Measurements from ENCODE around the gene HSDL2. TPM values are rescaled to one million over a fixed set of nuclear protein-coding genes. Genes with fewer than 3 reads are reported as not detected.

Gene HSDL2
- total and polyA plus RNA-seq, 2 of the 4 experiments (the other 2 are of a cell fraction): 17.7 to 65.8 TPM

DNA sequence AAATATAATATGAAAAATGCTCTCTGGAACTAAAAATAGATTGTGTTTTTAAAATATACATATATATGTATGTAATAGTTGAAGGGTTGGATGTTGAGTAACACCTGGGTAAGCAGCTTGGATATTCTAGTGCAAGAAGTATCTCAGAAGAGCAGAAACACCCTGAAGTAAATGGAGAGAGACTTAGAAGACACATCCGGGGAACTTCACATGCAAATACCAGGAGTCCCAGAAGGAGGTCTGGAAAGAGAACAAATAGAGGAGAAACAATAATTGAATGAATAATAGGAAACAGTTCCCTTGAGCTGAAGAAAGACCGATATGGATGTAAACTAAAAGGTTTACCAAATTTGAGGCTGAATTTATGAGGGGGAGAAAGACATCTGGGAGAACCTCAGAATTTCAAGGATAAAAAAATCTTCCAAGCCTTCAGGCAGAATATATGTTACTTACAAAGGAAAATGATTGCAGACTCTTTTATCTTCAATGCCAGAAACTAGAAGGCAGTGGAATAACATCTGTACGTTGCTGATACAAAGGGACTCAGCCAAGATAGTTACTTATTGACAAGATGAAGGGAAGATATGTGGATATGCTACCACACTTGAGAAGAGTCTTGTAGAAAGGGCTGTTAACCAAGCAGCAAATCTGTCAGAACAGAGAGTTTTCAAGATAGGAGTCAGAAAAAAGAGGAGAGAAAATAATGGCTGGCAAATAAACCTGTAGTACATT is 42.7 kb downstream of the HSDL2 start:
- Histone ChIP-seq H3K36me3 (ENCODE audit: control insufficient read depth, insufficient read depth, low read length) (peaks cover 7% of the 10 kb centered on the region), H3K27me3 (ENCODE audit: control insufficient read depth, insufficient read depth, low read length) (no peaks in the 10 kb centered on the region), H3K14ac (replicated peaks; ENCODE audit: low read depth, low read length) (no peak overlapping the region), H3K4me2 (ENCODE audit: low read depth, low read length) (no peak overlapping the region), H3K23ac (ENCODE audit: low read depth, low read length) (no peak overlapping the region), H4K20me1 (ENCODE audit: insufficient read depth, low read length) (no peaks in the 10 kb centered on the region), H3K4ac (ENCODE audit: low read depth, low read length) (no peak overlapping the region), H4K8ac (ENCODE audit: low read depth in 2 of 2, low read length in 2 of 2) (no peak overlapping the region), H2BK5ac (ENCODE audit: low read depth, low read length, poor library complexity, severe bottlenecking) (no peak overlapping the region), H3K18ac (ENCODE audit: low read depth, low read length) (no peak overlapping the region), H3K56ac (ENCODE audit: extremely low read depth, insufficient read depth, low read length) (no peak overlapping the region), H3K4me1 (ENCODE audit: control insufficient read depth, insufficient read depth, low read length) (peaks cover 4% of the 10 kb centered on the region), H3K9ac (ENCODE audit: low read depth, low read length) (no peak overlapping the region), H3K79me1 (ENCODE audit: low read depth in 1 of 2, low read length in 2 of 2) (0 out of 4 replicates have a peak, but pooled peaks cover 0 to 5% of the 10 kb centered on the region in 2 experiments), H4K91ac (ENCODE audit: insufficient read depth, low read depth, low read length) (no peak overlapping the region), H3K9me3 (ENCODE audit: control insufficient read depth, insufficient read depth, low read length) (no peaks in the 10 kb centered on the region), H2BK15ac (ENCODE audit: low read depth, low read length) (no peak overlapping the region), H3K9me1 (ENCODE audit: insufficient read depth, low read length) (peaks cover 8% of the 10 kb centered on the region), H3K4me3 (ENCODE audit: insufficient read depth, low read depth, low read length) (no peak overlapping the region), H2BK120ac (ENCODE audit: low read depth, low read length) (no peak overlapping the region), H2BK20ac (ENCODE audit: low read depth, low read length) (no peak overlapping the region), H2AK9ac (replicated peaks; ENCODE audit: low read depth, low read length, poor library complexity) (no peak overlapping the region), H3K27ac (ENCODE audit: insufficient read depth, low read length) (no peak overlapping the region), H4K5ac (ENCODE audit: low read depth, low read length) (no peak overlapping the region), H2AFZ (replicated peaks; ENCODE audit: low read length, poor library complexity) (no peak overlapping the region), H2AK5ac (ENCODE audit: low read depth, low read length) (no peak overlapping the region)
- CTCF ChIA-PET: no interaction called here
- in situ Hi-C loops (cut with MboI; ENCODE audit: low sequenced_read_pairs) (no loop called here), intact Hi-C loops (cut with micrococcal nuclease) (no loop called here), dilution Hi-C loops (cut with HindIII; ENCODE audit: low sequenced_read_pairs, unreplicated experiment) (no loop called here)
- POLR2A ChIA-PET (ENCODE audit: unreplicated experiment): no interaction called here
- WGBS, 2 experiments (ENCODE audit: extremely low coverage in 2 of 2, insufficient read length in 1 of 2): no CpG with 5 or more reads among the region's 3 CpGs
- no peak for ATAC-seq (ENCODE audit: low read depth)
- no TSS peak for BruUV-seq (replicated peaks)
- TF ChIP-seq MAFK (IDR thresholded peaks at IDR 0.05; ENCODE audit: low read depth, low read length) (no peak), POLR2A (IDR thresholded peaks at IDR 0.05; ENCODE audit: low read depth, low read length) (no peak), MAZ (IDR thresholded peaks at IDR 0.05; ENCODE audit: borderline replicate concordance, low read depth, low read length) (no peak), RAD21 (IDR thresholded peaks at IDR 0.05; ENCODE audit: low read length) (no peak), MXI1 (IDR thresholded peaks at IDR 0.05; ENCODE audit: borderline replicate concordance, low read depth, low read length) (no peak), NFE2L2 (IDR thresholded peaks at IDR 0.05; ENCODE audit: low read depth, low read length) (no peak), FOS (IDR thresholded peaks at IDR 0.05; ENCODE audit: low read depth, low read length) (no peak), CEBPB (IDR thresholded peaks at IDR 0.05; ENCODE audit: low read depth, low read length) (no peak), BHLHE40 (IDR thresholded peaks at IDR 0.05; ENCODE audit: low read depth, low read length) (no peak), SMC3 (IDR thresholded peaks at IDR 0.05; ENCODE audit: low read depth, low read length) (no peak), CHD1 (IDR thresholded peaks at IDR 0.05; ENCODE audit: low read depth, low read length) (no peak), RCOR1 (IDR thresholded peaks at IDR 0.05; ENCODE audit: insufficient replicate concordance, low read length) (no peak), RFX5 (IDR thresholded peaks at IDR 0.05; ENCODE audit: low read depth, low read length) (no peak)
- TF ChIP-seq, protein P1, sequence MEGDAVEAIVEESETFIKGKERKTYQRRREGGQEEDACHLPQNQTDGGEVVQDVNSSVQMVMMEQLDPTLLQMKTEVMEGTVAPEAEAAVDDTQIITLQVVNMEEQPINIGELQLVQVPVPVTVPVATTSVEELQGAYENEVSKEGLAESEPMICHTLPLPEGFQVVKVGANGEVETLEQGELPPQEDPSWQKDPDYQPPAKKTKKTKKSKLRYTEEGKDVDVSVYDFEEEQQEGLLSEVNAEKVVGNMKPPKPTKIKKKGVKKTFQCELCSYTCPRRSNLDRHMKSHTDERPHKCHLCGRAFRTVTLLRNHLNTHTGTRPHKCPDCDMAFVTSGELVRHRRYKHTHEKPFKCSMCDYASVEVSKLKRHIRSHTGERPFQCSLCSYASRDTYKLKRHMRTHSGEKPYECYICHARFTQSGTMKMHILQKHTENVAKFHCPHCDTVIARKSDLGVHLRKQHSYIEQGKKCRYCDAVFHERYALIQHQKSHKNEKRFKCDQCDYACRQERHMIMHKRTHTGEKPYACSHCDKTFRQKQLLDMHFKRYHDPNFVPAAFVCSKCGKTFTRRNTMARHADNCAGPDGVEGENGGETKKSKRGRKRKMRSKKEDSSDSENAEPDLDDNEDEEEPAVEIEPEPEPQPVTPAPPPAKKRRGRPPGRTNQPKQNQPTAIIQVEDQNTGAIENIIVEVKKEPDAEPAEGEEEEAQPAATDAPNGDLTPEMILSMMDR (conservative IDR thresholded peaks at IDR 0.05; ENCODE audit: low read depth, low read length): no peak
- TF ChIP-seq, protein P2, sequence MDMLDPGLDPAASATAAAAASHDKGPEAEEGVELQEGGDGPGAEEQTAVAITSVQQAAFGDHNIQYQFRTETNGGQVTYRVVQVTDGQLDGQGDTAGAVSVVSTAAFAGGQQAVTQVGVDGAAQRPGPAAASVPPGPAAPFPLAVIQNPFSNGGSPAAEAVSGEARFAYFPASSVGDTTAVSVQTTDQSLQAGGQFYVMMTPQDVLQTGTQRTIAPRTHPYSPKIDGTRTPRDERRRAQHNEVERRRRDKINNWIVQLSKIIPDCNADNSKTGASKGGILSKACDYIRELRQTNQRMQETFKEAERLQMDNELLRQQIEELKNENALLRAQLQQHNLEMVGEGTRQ (IDR thresholded peaks at IDR 0.05; ENCODE audit: low read depth, low read length): no peak
- TF ChIP-seq, protein P3, sequence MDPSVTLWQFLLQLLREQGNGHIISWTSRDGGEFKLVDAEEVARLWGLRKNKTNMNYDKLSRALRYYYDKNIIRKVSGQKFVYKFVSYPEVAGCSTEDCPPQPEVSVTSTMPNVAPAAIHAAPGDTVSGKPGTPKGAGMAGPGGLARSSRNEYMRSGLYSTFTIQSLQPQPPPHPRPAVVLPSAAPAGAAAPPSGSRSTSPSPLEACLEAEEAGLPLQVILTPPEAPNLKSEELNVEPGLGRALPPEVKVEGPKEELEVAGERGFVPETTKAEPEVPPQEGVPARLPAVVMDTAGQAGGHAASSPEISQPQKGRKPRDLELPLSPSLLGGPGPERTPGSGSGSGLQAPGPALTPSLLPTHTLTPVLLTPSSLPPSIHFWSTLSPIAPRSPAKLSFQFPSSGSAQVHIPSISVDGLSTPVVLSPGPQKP (IDR thresholded peaks at IDR 0.05; ENCODE audit: borderline replicate concordance, low read depth, low read length): no peak
- DNase-seq: no peak
